B cell (primary cell): Measurements from ENCODE around the gene ODAM. TPM values are rescaled to one million over a fixed set of nuclear protein-coding genes. Genes with fewer than 3 reads are reported as not detected.

ENCODE experiments used
- ATAC-seq: fragments of 200-7000 bp; cut with Tn5 transposase; one replicate; pipeline ENCODE4 v1.10.0; 2021; ENCODE audit warnings: low read depth, mild to moderate bottlenecking, moderate number of reproducible peaks, moderate library complexity
- CTCF ChIA-PET: fragments of 350-600 bp; sonication (Branson Sonifier 250); formaldehyde crosslinking; loops from one replicate; lab custom pipeline; 2021; ENCODE audit warnings: antibody characterized with exemption, inconsistent platforms; lab: Charles Lee
- POLR2A ChIA-PET: fragments of 350-600 bp; sonication (Branson Sonifier 250); formaldehyde crosslinking; loops from one replicate; lab custom pipeline; 2021; ENCODE audit warnings: antibody characterized with exemption; lab: Charles Lee
- DNase-seq: peaks from one replicate; pipeline ENCODE4 v3.0.0; 2013
- H2AFZ ChIP-seq: 2 replicates; pipeline ENCODE4 v1.6.1; 2012; ENCODE audit warnings: mild to moderate bottlenecking, low read depth, low read length; ENCODE audit not compliant: insufficient read depth, poor library complexity, severe bottlenecking
- H3K27ac ChIP-seq, 2 donors: 1 replicate in 1 of 2; 2 replicates in 1 of 2; pipeline ENCODE4 v1.5.1; 2012 to 2013; ENCODE audit warnings: low read length in 2 of 2, mild to moderate bottlenecking in 2 of 2, moderate library complexity in 1 of 2
- H3K27me3 ChIP-seq, 4 experiments: fragments of 200-600 bp in 1 of 4; sonication (generic) in 1 of 4; replicated peaks in 1 of 4; 1 replicate in 2 of 4; 2 replicates in 2 of 4; pipeline versions ENCODE4 v1.6.1 to v1.7.0; 2013 to 2016; ENCODE audit warnings: low read length in 3 of 4, mild to moderate bottlenecking in 2 of 4, mixed read lengths in 1 of 4, moderate library complexity in 1 of 4; ENCODE audit not compliant: insufficient read depth in 4 of 4, control insufficient read depth in 3 of 4; ENCODE audit errors: control extremely low read depth in 1 of 4
- H3K36me3 ChIP-seq, 2 experiments: replicated peaks in 1 of 2; 1 replicate in 1 of 2; 2 replicates in 1 of 2; pipeline versions ENCODE4 v1.6.1 to v1.7.1; 2013; ENCODE audit warnings: low read length in 1 of 2; ENCODE audit not compliant: insufficient read depth in 2 of 2, control insufficient read depth in 1 of 2; ENCODE audit errors: control extremely low read depth in 1 of 2, extremely low read depth in 1 of 2
- H3K4me1 ChIP-seq, 2 donors: fragments of 200-600 bp in 1 of 2; sonication (generic) in 1 of 2; 1 replicate in 1 of 2; 2 replicates in 1 of 2; pipeline versions ENCODE4 v1.5.1 to v1.6.1; 2013 to 2017; ENCODE audit warnings: low read length in 2 of 2; ENCODE audit not compliant: control insufficient read depth in 2 of 2, insufficient read depth in 2 of 2
- H3K4me2 ChIP-seq: replicated peaks from 2 replicates; pipeline ENCODE3; 2012; ENCODE audit warnings: mild to moderate bottlenecking, low read depth, low read length; ENCODE audit not compliant: poor library complexity, severe bottlenecking
- H3K4me3 ChIP-seq, 5 experiments: fragments of 200-600 bp in 1 of 5; sonication (generic) in 1 of 5; 1 replicate in 3 of 5; 2 replicates in 2 of 5; pipeline versions ENCODE4 v1.5.1 to v1.7.0; 2011 to 2016; ENCODE audit warnings: low read length in 4 of 5, mild to moderate bottlenecking in 4 of 5, low read depth in 2 of 5, control low read depth in 1 of 5, moderate library complexity in 1 of 5; ENCODE audit not compliant: insufficient read depth in 1 of 5; ENCODE audit errors: control extremely low read depth in 1 of 5, extremely low read depth in 1 of 5
- H3K79me2 ChIP-seq: fragments of 200-600 bp; sonication (generic); one replicate; pipeline ENCODE4 v1.6.0; 2016; ENCODE audit warnings: low read length; ENCODE audit not compliant: control insufficient read depth, insufficient read depth
- H3K9ac ChIP-seq: fragments of 200-600 bp; sonication (generic); 2 replicates; pipeline ENCODE4 v1.6.1; 2017; ENCODE audit warnings: mild to moderate bottlenecking, low read length, moderate library complexity
- H3K9me3 ChIP-seq, 3 donors: one replicate each; pipeline versions ENCODE4 v1.6.1 to v1.7.1; 2013; ENCODE audit warnings: low read length in 2 of 3; ENCODE audit not compliant: control insufficient read depth in 2 of 3, insufficient read depth in 1 of 3; ENCODE audit errors: control extremely low read depth in 1 of 3
- H4K20me1 ChIP-seq: 2 replicates; pipeline ENCODE4 v1.6.0; 2012; ENCODE audit warnings: mild to moderate bottlenecking, low read length; ENCODE audit not compliant: insufficient read depth, control insufficient read depth, poor library complexity, severe bottlenecking
- H3K27ac Mint-ChIP-seq: one replicate; pipeline ENCODE4 v1.8.0; 2021; ENCODE audit warnings: mixed read lengths
- H3K27me3 Mint-ChIP-seq: one replicate; pipeline ENCODE4 v1.8.0; 2021; ENCODE audit warnings: mixed read lengths
- H3K4me1 Mint-ChIP-seq: one replicate; pipeline ENCODE4 v1.8.0; 2021; ENCODE audit warnings: mixed read lengths
- H3K4me3 Mint-ChIP-seq: one replicate; pipeline ENCODE4 v1.8.0; 2021; ENCODE audit warnings: mixed read lengths
- H3K9me3 Mint-ChIP-seq: one replicate; pipeline ENCODE4 v1.8.0; 2022; ENCODE audit warnings: mixed read lengths; ENCODE audit not compliant: insufficient read depth
- EZH2 ChIP-seq: IDR thresholded peaks from 2 replicates; pipeline ENCODE4 v1.6.1; 2012; ENCODE audit warnings: borderline replicate concordance, low read depth, mild to moderate bottlenecking, moderate library complexity, low read length; ENCODE audit not compliant: insufficient read depth, poor library complexity, severe bottlenecking
- WGBS: methylation state at CpG from one replicate; pipeline ENCODE4 v1.1.5; 2013; ENCODE audit warnings: missing lambda C conversion rate; ENCODE audit not compliant: insufficient coverage; 5-methylcytosine and 5-hydroxymethylcytosine counted together
- intact Hi-C: fragments of 100-400 bp; cut with micrococcal nuclease; formaldehyde crosslinking; loops from one replicate; pipeline ENCODE4 v1.10.0; 2022
- polyA plus RNA-seq: library from polyadenylated mRNA; depleted of rRNA; stranded (reverse); fragments of >200 nt; gene quantifications from 2 replicates; pipeline ENCODE4 v1.2.3, GENCODE V29; 2012
- total RNA-seq, 2 donors: library from RNA; stranded (reverse); fragments of 120-200 nt in 1 of 2; gene quantifications; 1 replicate in 1 of 2; 2 replicates in 1 of 2; pipeline versions ENCODE4 v1.2.3 to v1.2.4, GENCODE V29; 2013 to 2022
- TF ChIP-seq, protein P1 (sequence below): fragments of 200-600 bp; IDR thresholded peaks from one replicate; pipeline ENCODE4 v1.8.0; 2022; ENCODE audit warnings: antibody characterized with exemption, mild to moderate bottlenecking

Gene ODAM
- total and polyA plus RNA-seq, 2 donors (not counting 1 experiment from before 2014, with no cell fraction given): not detected

DNA sequence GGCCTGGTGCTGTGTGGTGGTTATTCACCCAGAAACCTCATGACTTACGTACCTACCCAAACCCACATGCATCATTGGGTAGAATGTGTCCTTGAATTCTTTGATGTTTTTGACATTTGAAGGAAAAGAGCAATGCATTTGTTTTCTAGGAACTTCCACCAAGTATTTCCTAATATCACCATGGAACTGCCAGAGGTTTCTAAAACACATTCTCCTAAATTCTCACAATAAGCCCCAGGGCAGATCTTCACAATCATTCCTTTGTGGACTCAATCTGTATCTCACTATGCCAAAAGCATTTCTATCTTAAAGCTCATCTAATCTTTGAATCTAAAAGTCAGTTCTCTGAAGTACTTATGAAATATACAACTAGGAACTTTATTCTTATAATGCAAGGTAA is 8.3 kb upstream of the ODAM start:
- no peak overlapping the region for H3K4me3 Mint-ChIP-seq
- no peaks in the 10 kb centered on the region for H3K27me3 Mint-ChIP-seq
- TF ChIP-seq EZH2: no peak
- TF ChIP-seq, protein P1, sequence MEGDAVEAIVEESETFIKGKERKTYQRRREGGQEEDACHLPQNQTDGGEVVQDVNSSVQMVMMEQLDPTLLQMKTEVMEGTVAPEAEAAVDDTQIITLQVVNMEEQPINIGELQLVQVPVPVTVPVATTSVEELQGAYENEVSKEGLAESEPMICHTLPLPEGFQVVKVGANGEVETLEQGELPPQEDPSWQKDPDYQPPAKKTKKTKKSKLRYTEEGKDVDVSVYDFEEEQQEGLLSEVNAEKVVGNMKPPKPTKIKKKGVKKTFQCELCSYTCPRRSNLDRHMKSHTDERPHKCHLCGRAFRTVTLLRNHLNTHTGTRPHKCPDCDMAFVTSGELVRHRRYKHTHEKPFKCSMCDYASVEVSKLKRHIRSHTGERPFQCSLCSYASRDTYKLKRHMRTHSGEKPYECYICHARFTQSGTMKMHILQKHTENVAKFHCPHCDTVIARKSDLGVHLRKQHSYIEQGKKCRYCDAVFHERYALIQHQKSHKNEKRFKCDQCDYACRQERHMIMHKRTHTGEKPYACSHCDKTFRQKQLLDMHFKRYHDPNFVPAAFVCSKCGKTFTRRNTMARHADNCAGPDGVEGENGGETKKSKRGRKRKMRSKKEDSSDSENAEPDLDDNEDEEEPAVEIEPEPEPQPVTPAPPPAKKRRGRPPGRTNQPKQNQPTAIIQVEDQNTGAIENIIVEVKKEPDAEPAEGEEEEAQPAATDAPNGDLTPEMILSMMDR: no peak
- no peak overlapping the region for H2AFZ ChIP-seq
- no peak overlapping the region for H3K4me3 ChIP-seq
- H3K79me2 ChIP-seq: no peaks in the 10 kb centered on the region
- intact Hi-C loops: no loop called here
- ATAC-seq (no peak), DNase-seq (no peak)
- no peaks in the 10 kb centered on the region for H4K20me1 ChIP-seq
- H3K27me3 ChIP-seq: no peaks in the 10 kb centered on the region
- no peaks in the 10 kb centered on the region for H3K4me1 ChIP-seq
- no peak overlapping the region for H3K27ac ChIP-seq
- no peaks in the 10 kb centered on the region for H3K36me3 ChIP-seq
- whole genome bisulfite sequencing: no CpG with 5 or more reads among the region's 1 CpG
- CTCF ChIA-PET: no interaction called here
- H3K27ac Mint-ChIP-seq: no peak overlapping the region
- POLR2A ChIA-PET: no interaction called here
- no peaks in the 10 kb centered on the region for H3K4me1 Mint-ChIP-seq
- H3K9me3 ChIP-seq: no peaks in the 10 kb centered on the region
- H3K4me2 ChIP-seq: no peak overlapping the region
- H3K9ac ChIP-seq: no peak overlapping the region
- no peaks in the 10 kb centered on the region for H3K9me3 Mint-ChIP-seq

DNA sequence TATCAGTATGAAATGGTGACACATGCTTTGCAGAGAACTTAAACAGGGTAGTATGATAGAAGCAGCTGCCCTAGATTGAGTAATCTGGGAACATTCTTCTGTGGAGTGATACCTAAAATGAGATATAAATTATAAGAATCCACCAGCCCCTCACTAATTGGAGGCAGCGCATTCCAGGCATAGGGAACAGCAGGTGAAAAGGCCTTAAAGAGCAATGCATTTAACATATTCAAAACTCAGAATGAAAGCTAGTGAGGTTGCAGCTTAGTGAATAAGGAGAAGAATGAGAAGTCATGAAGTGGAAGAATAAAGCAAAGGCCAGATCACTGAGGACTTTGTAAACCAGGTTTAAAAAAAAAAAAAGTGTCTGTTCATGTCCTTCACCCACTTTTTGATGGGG is 4.9 kb upstream of the ODAM start:
- no CpG with 5 or more reads among the region's 1 CpG for WGBS
- H3K9me3 ChIP-seq: no peaks in the 10 kb centered on the region
- no peak for DNase-seq
- H3K27me3 Mint-ChIP-seq: no peaks in the 10 kb centered on the region
- ATAC-seq: no peak
- H3K27me3 ChIP-seq: no peaks in the 10 kb centered on the region
- intact Hi-C loops: no loop called here
- no peak overlapping the region for H3K27ac ChIP-seq
- no peaks in the 10 kb centered on the region for H3K4me1 ChIP-seq
- H3K79me2 ChIP-seq: no peaks in the 10 kb centered on the region
- POLR2A ChIA-PET: no interaction called here
- H3K4me3 Mint-ChIP-seq: no peak overlapping the region
- H3K4me3 ChIP-seq: no peak overlapping the region
- no peak overlapping the region for H2AFZ ChIP-seq
- no peaks in the 10 kb centered on the region for H3K9me3 Mint-ChIP-seq
- no peak overlapping the region for H3K4me2 ChIP-seq
- TF ChIP-seq EZH2: no peak
- TF ChIP-seq, protein P1: no peak
- H3K4me1 Mint-ChIP-seq: no peaks in the 10 kb centered on the region
- H3K9ac ChIP-seq: no peak overlapping the region
- CTCF ChIA-PET: no interaction called here
- H4K20me1 ChIP-seq: no peaks in the 10 kb centered on the region
- no peak overlapping the region for H3K27ac Mint-ChIP-seq
- H3K36me3 ChIP-seq: no peaks in the 10 kb centered on the region
